Vagina (tissue), 2 donors: ENCODE results near the gene ESR1.

Experiments used
- POLR2A ChIP-seq, 2 donors: fragments of 450-650 bp; IDR thresholded peaks; one replicate each; pipeline ENCODE4 v1.6.1; 2017; ENCODE audit warnings: antibody characterized with exemption in 2 of 2, mild to moderate bottlenecking in 2 of 2, moderate library complexity in 2 of 2
- POLR2AphosphoS5 ChIP-seq, 2 donors: sonication (generic); formaldehyde crosslinking; IDR thresholded peaks; one replicate each; pipeline ENCODE4 v1.9.0; 2017; ENCODE audit warnings: antibody characterized with exemption in 2 of 2, mild to moderate bottlenecking in 2 of 2, low read depth in 1 of 2; ENCODE audit not compliant: insufficient read depth in 1 of 2
- TF ChIP-seq, protein P1 (sequence below), 3 experiments: fragments of 450-650 bp in 2 of 3; fragments of 200-600 bp in 1 of 3; sonication (generic) in 1 of 3; IDR thresholded peaks; one replicate each; pipeline ENCODE4 v1.5.1; 2017 to 2019; ENCODE audit warnings: antibody characterized with exemption in 3 of 3, mild to moderate bottlenecking in 2 of 3, moderate library complexity in 2 of 3

DNA sequence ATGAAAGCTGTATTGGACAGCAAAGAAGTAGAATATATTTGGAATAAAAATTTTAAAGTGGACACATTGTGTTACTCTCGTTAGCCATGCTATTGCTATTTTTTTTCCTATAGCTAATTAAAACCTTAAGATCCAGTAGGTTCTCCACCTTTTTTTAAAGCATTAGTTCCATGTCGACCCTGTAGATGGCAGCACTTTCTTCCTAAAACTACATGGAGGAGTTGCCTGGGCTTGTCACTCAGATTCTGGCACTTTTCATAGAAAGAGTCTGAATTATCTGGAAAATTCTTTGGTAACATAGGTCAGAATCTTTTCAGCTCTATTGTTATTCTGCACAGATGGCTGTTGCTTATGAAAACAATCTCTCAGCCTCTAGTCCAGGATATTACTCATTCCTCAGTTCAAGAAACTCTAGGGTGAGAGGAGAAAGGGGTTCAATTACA, 42.0 kb upstream of the ESR1 start:
- TF ChIP-seq, protein P1, sequence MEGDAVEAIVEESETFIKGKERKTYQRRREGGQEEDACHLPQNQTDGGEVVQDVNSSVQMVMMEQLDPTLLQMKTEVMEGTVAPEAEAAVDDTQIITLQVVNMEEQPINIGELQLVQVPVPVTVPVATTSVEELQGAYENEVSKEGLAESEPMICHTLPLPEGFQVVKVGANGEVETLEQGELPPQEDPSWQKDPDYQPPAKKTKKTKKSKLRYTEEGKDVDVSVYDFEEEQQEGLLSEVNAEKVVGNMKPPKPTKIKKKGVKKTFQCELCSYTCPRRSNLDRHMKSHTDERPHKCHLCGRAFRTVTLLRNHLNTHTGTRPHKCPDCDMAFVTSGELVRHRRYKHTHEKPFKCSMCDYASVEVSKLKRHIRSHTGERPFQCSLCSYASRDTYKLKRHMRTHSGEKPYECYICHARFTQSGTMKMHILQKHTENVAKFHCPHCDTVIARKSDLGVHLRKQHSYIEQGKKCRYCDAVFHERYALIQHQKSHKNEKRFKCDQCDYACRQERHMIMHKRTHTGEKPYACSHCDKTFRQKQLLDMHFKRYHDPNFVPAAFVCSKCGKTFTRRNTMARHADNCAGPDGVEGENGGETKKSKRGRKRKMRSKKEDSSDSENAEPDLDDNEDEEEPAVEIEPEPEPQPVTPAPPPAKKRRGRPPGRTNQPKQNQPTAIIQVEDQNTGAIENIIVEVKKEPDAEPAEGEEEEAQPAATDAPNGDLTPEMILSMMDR (IDR thresholded peaks at IDR 0.05): peak; percentile 50 to 67 (median 64)
- TF ChIP-seq POLR2A (IDR thresholded peaks at IDR 0.05) (no peak), POLR2AphosphoS5 (IDR thresholded peaks at IDR 0.05; ENCODE audit: insufficient read depth in 1 of 2, low read depth in 1 of 2) (peak in 1 of 2 donors; percentile 72)
